SU-DHL-6 (cell line): ENCODE data around the gene HBG2.

Source experiments
- CTCF ChIP-seq: fragments of 200-600 bp; sonication (generic); IDR thresholded peaks from one replicate; pipeline ENCODE4 v1.5.1; 2017; ENCODE audit warnings: antibody characterized with exemption, mild to moderate bottlenecking, low read length, moderate library complexity; ENCODE audit not compliant: insufficient read depth, poor library complexity, severe bottlenecking
- EZH2phosphoT487 ChIP-seq: fragments of 200-600 bp; sonication (generic), shearing (Covaris generic); conservative IDR thresholded peaks from 2 replicates; pipeline ENCODE4 v1.6.1; 2018; ENCODE audit warnings: mild to moderate bottlenecking, antibody characterized with exemption, low read length, moderate library complexity, mixed read lengths

GRCh38 chr11:5265832-5266231, 11.3 kb upstream of the HBG2 start:
- TF ChIP-seq CTCF (no peak), EZH2phosphoT487 (no peak)
